Measurements from ENCODE around the gene TRABD2B.

Gene TRABD2B

GRCh38 chr1:47766832-47767740, 230.1 kb downstream of the TRABD2B start:
- no peak for DNase-seq

- no peak for DNase-seq
Measured at GRCh38 chr1:47765742-47766485, 231.3 kb downstream of the TRABD2B start.

- no peak for DNase-seq
Measured at GRCh38 chr1:47765236-47765635, 231.9 kb downstream of the TRABD2B start.

- no peak for DNase-seq
Measured at GRCh38 chr1:47764461-47765046, 232.6 kb downstream of the TRABD2B start.

- no peak for DNase-seq
Measured at GRCh38 chr1:47763591-47764171, 233.5 kb downstream of the TRABD2B start.

GRCh38 chr1:47761974-47762373, 235.2 kb downstream of the TRABD2B start:
- DNase-seq: no peak

- no peak for DNase-seq
Measured at GRCh38 chr1:47761201-47761930, 235.8 kb downstream of the TRABD2B start.

GRCh38 chr1:47759936-47760629, 237.1 kb downstream of the TRABD2B start:
- no peak for DNase-seq

- no peak for DNase-seq
Measured at GRCh38 chr1:47759251-47759935, 237.8 kb downstream of the TRABD2B start.

GRCh38 chr1:47758341-47759250, 238.6 kb downstream of the TRABD2B start:
- DNase-seq: no peak

- no peak for DNase-seq
Measured at GRCh38 chr1:47757226-47757975, 239.8 kb downstream of the TRABD2B start.

- no peak for DNase-seq
Measured at GRCh38 chr1:47756411-47756810, 240.8 kb downstream of the TRABD2B start.

GRCh38 chr1:47756006-47756405, 241.2 kb downstream of the TRABD2B start:
- no peak for DNase-seq

- peak; percentile 21 for DNase-seq
Measured at GRCh38 chr1:47755101-47755990, 241.8 kb downstream of the TRABD2B start.

GRCh38 chr1:47754221-47754620, 243.0 kb downstream of the TRABD2B start:
- no peak for DNase-seq

GRCh38 chr1:47753808-47754207, 243.4 kb downstream of the TRABD2B start:
- no peak for DNase-seq

GRCh38 chr1:47752559-47752958, 244.6 kb downstream of the TRABD2B start:
- no peak for DNase-seq

GRCh38 chr1:47751996-47752451, 245.2 kb downstream of the TRABD2B start:
- no peak for DNase-seq
